ENCODE measurements around the gene PDE8A. TPM values are rescaled to one million over a fixed set of nuclear protein-coding genes. Genes with fewer than 3 reads are reported as not detected.
"Not testable (repeated sequence)": the region's sequence is repeated elsewhere in the genome, so short reads cannot be mapped to it uniquely, and the experiment has no call there.

The PDE8A gene
- polyA plus RNA-seq, 3 donors, result 34.5 to 40.6 (median 40.4) TPM

DNA sequence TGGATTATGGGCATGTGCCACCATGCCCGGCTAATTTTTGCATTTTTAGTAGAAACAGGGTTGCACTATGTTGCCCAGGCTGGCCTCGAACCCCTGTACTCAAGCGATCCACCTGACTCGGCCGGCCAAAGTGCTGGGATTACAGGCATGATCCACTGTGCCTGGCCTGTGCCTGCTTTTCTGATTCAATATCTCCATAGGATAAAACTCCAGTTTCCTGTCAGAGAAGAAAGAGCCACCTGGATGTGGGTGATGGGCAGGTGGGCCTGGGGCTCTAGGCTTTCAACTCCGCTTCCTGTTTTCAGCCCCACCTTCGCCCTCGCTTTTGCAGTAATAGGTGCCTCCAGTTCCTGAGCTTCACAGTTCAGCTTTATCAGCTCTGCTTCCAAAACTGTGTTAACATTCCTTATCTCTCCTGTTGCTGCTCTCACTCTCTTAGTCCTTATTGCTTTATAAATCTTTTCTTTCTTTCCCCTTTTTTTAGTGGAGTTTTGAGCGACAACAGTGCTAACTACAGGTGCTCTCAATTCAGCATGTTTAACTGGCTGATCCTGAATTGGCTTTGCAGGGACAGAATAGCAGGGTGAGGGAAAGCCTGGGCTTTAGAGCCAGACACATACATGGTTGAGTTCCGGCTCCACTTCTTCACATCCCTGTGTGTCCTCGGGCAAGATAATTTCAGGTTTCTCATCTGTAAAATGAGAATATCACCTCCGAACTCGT is 21.1 kb upstream of the PDE8A start:
- DNase-seq (ENCODE audit: low read depth in 3 of 3, low spot score in 2 of 3), result no peak

DNA sequence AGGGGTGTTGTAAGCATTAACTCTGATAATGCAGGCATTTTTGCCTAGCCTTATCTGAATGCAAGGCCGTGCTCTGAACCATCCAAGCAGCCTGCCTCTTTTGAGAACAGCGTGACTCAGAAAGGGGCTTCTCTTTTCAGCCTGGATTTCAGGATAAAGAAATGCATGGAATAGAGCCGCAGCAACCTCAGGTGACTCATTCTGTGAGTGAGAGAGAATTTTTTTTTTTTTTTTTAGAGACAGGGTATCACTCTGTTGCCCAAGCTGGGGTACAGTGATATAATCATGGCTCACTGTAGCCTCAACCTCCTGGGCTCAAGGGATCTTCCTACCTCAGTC is 20.6 kb upstream of the PDE8A start:
- no peak for DNase-seq (ENCODE audit: low read depth in 3 of 3, low spot score in 2 of 3)

DNA sequence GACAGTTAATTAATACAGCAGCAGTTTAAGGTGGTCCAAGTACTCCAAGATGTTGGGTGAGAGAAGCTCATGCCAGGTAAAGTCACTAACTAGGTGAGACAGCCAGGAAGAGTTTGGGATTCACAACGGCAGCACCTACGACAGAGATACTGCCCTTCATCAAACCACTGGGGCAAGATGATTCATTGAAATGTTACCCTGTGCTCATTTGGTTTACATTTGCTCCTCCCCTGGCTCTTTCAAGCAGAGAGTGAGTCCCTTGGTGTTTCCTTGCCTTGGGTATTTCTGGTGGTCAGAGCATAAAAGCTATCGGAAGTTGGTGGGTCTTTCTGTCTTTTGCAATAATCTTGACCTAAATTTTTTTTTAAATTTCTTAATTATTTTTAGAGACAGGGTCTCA is 19.9 kb upstream of the PDE8A start:
- no peak for DNase-seq (ENCODE audit: low read depth in 3 of 3, low spot score in 2 of 3)

DNA sequence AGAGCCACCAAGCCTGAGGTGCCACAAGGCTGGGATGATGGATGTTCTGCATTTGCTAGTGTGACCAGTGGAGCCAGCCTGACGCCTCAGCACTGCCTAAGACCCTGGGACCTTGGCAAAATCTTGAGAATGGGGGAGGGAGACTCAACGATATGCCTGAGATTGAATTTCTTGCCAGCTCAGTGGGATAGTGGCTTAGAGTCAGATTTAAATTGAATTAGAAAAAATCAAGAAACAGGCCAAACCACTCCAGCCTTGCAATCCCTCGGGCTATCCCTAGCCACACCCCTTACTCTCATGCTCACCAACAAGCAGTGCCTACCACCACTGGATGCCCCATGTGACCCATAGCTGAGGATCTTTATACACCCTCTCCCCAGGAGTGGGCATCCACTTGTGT is 18.7 kb upstream of the PDE8A start:
- DNase-seq (ENCODE audit: low read depth in 3 of 3, low spot score in 2 of 3), result no peak

DNA sequence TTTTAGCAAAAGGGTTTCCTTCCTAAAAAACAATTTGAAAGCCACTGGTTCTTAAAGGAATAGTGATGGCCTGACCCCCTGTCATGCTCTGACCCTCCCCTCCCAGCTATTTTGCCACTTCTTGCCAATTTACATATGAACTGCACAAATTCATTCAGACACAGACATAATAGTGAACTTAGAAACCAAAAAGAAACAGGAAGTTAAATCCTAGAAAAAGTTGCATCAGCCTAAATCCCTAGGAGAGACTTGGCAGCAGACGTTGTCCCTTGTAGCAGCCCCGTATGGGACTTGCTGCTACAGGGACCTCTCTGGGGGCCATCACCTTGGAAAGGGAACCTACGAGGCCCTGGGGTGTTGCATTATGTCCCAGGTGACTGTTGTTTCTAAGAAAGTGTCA is 14.3 kb upstream of the PDE8A start:
- DNase-seq (ENCODE audit: low read depth in 3 of 3, low spot score in 2 of 3), result no peak

DNA sequence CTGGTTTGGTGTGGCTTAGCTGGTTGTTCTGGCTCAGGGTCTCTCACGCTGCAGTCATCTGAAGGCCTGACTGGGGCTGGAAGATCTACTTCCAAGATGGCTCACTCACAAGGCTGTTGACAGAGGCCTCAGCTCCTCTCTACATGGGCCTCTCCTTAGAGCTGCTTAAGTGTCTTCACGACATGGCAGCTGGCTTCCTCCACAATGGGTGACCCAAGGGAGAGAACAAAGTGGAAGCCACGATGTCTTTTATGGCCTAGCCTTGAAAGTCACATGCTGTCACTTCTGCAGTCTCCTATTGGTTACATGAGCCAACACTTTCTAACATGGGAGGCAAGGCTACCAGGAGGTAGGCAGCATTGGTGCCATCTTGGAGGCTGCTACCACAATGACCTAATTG is 13.4 kb upstream of the PDE8A start:
- no peak for DNase-seq (ENCODE audit: low read depth in 3 of 3, low spot score in 2 of 3)

DNA sequence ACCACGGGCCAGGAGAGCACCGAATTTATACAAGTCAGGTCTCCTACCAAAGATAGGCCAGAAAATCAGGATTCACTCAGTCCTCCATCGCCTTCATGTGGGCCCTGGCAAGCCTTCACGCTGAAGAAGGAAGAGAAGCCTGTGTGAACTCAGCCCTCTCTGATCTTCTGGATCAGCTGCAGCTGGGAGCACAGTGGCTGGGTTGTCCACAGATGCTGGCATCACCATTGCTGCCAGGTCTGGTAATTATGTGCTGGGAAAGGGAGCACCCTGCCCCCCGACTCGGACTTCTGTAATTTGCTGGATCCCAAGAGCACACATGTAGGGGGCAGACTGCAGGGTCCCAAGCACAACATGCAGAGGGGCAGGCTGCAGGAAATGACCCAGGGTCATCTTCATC is 12.4 kb upstream of the PDE8A start:
- DNase-seq (ENCODE audit: low read depth in 3 of 3, low spot score in 2 of 3), result no peak

DNA sequence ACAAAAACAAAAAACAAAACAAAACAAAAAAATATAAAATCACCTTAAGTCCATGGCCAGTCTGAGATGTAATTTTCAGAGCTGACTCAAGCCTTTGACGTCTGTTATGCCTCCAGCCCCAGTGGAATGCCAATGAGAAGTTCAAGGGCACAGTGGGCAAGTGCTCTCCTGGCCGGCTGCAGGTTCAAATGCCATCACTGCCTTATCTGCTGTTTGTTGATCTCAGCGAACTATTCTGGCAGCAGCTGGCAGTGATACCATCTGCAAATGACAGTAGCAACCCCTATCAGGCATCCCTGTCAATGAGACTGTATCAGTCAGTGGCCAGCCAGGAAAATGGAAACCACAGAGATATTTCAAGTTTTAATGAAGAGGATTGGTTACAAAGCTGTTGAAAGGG is 10.8 kb upstream of the PDE8A start:
- no peak for DNase-seq (ENCODE audit: low read depth in 3 of 3, low spot score in 2 of 3)

DNA sequence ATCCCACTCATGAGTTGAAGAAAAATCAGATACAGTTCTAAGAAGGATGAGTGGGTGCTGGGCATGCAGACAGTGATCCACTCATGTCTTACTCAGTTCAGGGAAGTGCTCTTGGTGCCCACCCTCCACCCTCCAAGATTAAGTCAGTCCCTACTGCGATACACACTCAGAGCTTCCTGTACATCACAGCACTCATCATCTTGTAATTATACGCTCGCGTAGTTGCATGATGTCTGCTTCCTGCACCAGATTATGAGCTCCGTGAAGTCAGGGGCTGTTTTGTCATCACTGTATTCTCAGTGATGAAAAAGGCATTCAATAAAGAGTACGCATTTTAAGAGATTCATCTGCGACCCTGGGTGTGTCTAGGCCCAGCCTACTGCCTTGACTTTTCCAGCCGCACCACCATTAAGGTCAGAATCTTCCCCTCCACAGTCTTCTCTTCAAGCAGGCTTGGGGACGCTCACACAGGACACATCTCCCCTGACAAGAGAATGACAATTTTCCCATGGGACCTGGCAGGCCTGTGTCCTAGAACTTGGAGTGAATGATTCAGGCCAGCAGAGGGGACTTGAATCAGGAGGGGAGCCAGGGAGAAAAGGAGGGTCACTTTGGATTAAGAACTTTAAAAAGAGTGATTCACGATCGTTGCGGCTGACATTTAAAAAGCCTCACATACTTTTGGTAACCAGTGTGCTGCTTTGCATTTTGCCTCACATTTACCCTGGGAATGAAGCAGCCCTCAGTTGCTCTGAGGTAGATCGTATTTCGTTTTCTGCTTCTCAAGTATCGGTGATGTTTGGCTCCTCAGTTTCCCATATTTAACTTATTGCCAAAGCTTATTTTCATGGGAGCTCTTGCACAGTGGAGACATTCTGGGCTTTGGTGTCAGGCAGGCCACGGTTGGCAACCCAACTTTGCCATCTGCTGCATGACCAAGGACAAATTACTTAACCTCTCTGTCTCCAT is 7.9 kb upstream of the PDE8A start:
- DNase-seq (ENCODE audit: low read depth in 3 of 3, low spot score in 2 of 3), result no peak

DNA sequence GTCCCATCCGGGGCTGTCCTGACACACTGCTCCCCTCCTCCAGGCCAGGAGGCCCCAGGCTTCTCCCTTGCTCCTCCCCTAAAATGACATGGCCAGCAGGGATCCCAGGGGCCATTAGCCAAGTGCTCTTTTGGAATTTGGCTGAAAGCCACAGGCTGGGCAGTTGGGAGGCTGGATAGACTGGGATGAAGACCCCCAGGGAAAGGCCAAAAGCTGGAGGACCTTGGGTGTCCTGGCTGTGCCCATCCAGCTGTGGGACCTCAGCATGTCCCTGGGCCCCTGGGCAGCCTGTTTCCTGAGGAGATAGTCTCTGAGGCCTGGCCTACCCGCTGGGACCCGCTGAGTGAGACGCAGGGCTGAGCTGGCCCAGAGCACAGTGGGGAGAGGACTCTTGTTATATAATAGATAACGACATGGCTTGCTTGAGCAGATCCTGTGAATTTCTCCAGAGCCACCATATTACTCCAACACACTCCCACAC is 5.7 kb upstream of the PDE8A start:
- no peak for DNase-seq (ENCODE audit: low read depth in 3 of 3, low spot score in 2 of 3)

DNA sequence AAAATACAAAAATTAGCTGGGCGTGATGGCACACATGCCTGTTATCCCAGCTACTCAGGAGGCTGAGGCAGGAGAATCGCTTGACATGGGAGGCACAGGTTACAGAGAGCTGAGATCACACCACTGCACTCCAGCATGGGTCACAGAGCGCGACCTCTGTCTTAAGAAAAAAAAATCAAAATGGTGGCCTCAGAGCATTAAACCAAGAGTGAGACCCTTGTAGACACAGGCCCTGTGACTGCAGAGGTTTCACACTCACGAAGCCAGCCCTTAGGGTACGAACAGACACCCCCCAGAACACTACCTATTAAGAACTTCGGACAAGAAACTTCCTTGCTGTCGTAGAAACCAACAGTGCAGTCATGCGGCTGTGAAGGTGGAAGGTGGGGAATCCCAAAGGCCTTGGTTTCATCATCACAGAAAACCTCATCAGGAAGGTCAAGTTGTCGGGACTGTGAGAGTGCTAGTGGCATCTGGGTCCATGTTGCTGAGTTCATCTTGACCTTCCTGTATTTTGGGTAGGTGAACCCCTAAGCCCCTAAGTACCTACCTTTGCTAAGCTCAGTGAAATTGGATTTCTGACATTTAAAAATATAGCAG is 4.8 kb upstream of the PDE8A start:
- no peak for DNase-seq (ENCODE audit: low read depth in 3 of 3, low spot score in 2 of 3)

DNA sequence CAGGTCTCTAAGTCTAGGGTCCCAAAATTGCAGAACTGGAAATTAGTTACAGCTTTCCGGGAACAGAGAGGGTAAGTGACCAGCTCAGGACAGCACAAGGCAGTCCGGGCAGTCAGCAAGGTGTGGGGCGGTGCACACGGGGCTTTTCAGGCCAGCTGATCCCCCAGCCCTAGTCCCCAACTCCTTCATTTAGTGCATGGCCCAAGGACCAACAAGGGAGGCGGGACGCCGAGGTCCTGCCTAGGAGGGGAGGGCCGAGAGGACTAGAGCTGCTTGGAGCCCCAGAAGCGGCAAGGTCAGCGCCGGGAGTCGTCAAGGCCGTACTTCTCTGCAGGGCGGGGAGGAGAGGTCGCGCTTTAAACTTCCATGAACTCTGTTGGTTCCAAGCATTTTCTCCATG is 2.0 kb upstream of the PDE8A start:
- no peak for DNase-seq (ENCODE audit: low read depth in 3 of 3, low spot score in 2 of 3)

DNA sequence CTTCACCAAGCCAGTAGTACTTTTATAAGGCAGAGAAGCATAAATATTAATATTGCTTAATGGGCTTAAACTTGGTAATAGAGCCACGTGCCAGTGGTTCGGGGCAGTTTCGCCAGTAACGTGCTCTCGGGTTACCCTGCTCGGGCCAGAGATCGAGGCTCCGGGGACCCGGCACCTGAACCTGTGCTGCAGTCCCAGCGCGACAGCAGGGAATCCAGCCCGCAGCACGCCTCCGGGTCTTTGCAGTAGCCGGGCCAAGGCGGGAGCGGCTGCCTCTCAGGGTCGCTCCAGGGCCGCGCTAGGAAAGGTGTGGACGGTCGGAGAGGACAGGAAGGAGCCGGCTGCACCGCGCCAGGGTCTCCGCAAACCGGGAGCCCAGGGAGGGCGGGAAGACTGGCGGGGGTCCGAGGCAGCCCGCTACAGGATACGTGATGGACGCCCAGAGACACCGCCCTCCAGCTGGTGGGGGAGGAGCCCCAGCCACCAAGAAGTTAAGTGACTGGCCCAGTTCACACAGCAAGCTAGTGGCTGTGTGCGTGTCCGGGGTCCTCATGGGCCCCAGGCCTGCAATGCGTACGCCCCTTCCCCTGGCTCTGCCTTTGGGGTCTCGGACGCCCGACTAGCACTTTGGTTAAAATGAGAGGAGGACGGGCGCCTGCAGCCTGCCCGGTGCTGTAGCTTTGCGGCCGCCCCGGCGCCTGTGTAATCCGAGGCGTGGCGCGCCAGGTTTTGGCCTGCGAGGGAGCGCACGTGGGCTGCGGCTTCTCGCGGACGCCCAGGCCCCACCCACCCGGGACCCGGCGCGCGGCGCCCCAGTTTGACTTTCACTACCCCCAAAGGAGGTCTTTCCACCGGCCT is 1.2 kb upstream of the PDE8A start:
- peak; percentile 65 to 76 (median 69) for DNase-seq (ENCODE audit: low read depth in 3 of 3, low spot score in 2 of 3)

DNA sequence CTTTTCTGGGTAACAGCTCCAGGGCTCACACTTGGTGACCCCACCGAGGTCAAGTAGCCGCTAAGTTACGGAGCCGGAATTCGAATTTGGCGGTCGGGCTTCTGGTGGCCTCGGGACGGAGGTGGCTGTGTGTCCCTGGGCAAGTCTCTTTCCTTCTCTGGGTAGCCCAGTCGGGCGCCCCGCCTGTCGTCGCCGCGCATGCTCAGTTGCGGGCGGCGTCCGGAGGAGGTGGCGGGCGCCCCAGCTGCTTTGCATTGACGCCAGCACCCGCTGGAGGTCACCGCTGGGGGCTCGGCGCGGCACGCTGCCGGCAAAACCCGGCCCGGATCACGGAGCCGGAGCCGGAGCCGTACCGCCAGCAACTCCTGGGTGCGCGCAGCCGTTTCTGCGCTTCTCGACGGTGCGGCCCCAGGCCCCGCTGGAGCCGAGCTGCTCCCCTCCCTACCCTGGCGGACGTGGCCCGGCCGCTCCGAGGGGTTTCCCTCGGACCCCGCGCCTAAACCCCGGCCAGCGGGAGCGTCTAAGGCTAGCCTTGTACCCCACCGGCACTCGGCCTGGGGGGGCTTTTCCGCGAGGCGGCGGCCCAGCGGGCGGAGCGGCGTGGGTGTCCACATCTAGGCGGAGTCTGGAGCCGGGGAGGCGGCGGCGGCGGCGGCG is 474 bp upstream of the PDE8A start:
- DNase-seq (ENCODE audit: low read depth in 3 of 3, low spot score in 2 of 3), result peak; percentile 79 to 91 (median 90)

DNA sequence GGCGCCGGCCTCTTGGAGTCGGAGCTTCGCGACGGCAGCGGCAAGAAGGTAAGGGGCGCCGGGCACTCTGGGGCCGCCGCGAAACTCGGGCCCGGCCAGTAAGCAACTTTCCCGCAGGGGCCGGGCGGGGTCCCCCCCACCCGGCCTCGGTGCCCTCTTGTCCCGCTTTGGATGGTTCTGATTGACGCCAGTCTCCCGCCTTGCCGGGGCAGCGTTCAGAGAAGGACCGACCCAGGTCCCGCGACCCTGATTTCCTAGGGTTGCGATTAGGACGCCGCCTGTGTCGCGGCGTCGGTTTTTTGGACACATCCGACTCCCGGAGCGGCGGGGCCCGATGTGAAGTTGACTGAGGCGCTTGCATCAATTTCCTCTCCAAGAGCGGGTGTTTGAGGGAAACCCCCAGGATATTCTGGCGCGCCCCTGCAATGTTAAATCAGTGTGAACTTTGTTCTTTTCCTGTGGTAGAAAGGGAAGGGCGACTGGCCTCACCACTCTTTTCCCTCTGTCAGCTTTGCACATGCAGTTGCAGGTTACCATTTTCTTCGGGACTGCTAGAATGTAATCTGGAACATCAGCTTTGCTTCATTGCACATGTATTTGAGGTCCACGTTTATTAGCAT is 755 bp downstream of the PDE8A start:
- DNase-seq (ENCODE audit: low read depth in 3 of 3, low spot score in 2 of 3), result no peak

DNA sequence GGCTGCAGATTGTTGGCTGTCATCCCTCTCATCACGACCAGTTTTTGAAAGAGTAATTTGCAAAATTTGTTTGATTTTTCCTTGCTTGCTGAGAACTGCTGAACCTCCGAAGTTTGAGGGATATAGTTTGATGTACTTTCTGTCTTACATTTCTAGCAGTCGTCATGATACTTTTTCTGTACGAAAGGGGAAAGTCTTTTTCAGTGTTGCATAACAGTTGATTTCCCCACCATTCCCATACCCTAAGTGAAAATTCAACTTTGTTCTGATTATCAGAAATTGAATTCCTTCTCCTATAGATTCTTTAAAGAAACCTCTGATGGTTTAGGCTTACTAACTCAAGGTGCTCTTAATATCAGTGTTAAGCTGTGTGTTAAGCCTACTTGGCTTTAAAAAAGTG is 1.6 kb downstream of the PDE8A start:
- no peak for DNase-seq (ENCODE audit: low read depth in 3 of 3, low spot score in 2 of 3)

DNA sequence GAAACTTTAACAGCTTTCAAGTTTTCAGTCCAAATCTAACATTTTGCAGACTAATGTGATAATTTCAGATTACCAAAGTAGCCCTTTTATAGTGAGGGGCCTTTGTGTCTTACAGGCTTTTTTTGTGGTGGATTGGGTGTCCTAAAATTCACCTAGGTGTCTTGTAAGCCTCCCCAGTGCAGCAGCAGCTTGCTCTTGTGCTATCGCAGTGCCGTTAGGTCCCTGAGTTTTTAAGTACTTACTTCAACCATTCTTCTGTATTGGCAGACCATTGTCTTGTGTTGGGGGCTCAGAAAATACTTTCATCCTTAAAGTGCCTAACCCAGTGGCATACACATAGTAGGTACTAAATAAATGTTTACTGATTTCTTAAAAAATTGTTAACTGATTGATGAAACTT is 2.1 kb downstream of the PDE8A start:
- DNase-seq (ENCODE audit: low read depth in 3 of 3, low spot score in 2 of 3), result no peak

DNA sequence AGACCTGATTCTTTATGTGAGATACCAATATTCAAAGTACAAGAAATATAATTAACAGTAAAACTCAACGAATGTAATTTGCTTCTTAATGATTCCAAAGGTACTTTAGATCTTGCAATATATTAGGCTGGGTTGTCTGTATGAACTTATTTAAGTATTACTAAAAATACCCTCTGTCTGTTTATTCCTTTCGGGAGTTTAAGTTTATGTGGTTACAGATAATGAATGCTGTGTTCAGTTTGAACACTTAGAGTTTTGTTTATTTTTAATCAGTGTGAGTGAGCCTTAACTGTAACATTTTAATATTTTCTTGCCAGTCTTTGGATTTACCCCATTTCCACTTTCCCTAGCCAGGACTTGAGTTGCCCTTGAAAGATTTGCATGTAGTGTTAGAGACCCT is 3.5 kb downstream of the PDE8A start:
- DNase-seq (ENCODE audit: low read depth in 3 of 3, low spot score in 2 of 3), result no peak

DNA sequence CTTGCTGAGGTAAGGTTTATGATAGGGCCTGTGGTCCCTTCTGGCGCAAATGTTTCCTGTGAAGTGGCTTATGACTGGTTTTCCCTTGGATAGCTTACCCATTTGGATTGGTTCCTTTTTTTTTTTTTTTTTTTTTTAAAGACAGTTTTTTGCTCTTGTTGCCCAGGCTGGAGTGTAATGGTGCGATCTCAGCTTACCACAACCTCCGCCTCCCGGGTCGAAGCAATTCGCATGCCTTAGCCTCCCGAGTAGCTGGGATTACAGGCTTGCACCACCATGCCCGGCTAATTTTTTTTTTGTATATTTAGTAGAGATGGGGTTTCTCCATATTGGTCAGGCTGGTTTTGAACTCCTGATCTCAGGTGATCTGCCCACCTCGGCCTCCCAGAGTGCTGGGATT is 5.7 kb downstream of the PDE8A start:
- not testable (repeated sequence) for DNase-seq (ENCODE audit: low read depth in 3 of 3, low spot score in 2 of 3)
